ENCODE measurements around the gene PTPRN2. TPM values are rescaled to one million over a fixed set of nuclear protein-coding genes. Genes with fewer than 3 reads are reported as not detected.

Gene PTPRN2
- total and polyA plus RNA-seq, 2 donors (not counting 3 experiments of a cell fraction or from before 2014, with no cell fraction given), result 0.62 to 0.88 TPM

- TF ChIP-seq POLR2A (IDR thresholded peaks at IDR 0.05; ENCODE audit: low read depth, low read length) (no peak), GATA2 (IDR thresholded peaks at IDR 0.05; ENCODE audit: insufficient read depth, insufficient read length, low read depth, low read length) (no peak), FOS (IDR thresholded peaks at IDR 0.05; ENCODE audit: borderline replicate concordance, insufficient read depth, low read length) (no peak), JUN (IDR thresholded peaks at IDR 0.05; ENCODE audit: borderline replicate concordance, insufficient read depth, insufficient read length, low read depth) (no peak), CTCF (IDR thresholded peaks at IDR 0.05; ENCODE audit: extremely low read depth in 1 of 2, insufficient read depth in 1 of 2, low read depth in 1 of 2, low read length in 2 of 2) (no peak), POLR2AphosphoS5 (IDR thresholded peaks at IDR 0.05; ENCODE audit: insufficient read depth, low read depth, low read length) (no peak), MYC (IDR thresholded peaks at IDR 0.05; ENCODE audit: low read depth, low read length) (no peak), MAX (IDR thresholded peaks at IDR 0.05; ENCODE audit: insufficient read depth, insufficient read length) (no peak), EZH2 (IDR thresholded peaks at IDR 0.05; ENCODE audit: borderline replicate concordance, low read depth, low read length, severe bottlenecking) (no peak)
- ChIA-PET CTCF (no interaction called here), POLR2A (no interaction called here)
- Histone ChIP-seq H3K27me3 (ENCODE audit: control insufficient read depth in 2 of 2, insufficient read depth in 2 of 2, low read length in 2 of 2) (no peaks in the 10 kb centered on the region), H3K4me3 (replicated peaks in 1 of 3; ENCODE audit: insufficient read depth in 1 of 3, low read depth in 1 of 3, low read length in 3 of 3) (no peak overlapping the region), H4K20me1 (replicated peaks; ENCODE audit: control insufficient read depth, extremely low read depth, insufficient read depth, low read length) (no peaks in the 10 kb centered on the region), H3K79me2 (ENCODE audit: control insufficient read depth, insufficient read depth, low read length) (no peaks in the 10 kb centered on the region), H3K27ac (ENCODE audit: insufficient read depth, low read depth, low read length) (no peak overlapping the region), H3K9ac (replicated peaks; ENCODE audit: extremely low read depth, insufficient read depth, low read length) (no peak overlapping the region), H3K36me3 (ENCODE audit: control insufficient read depth in 2 of 2, extremely low read depth in 1 of 2, insufficient read depth in 2 of 2, low read length in 2 of 2) (no peaks in the 10 kb centered on the region), H2AFZ (ENCODE audit: low read depth, low read length) (no peak overlapping the region), H3K9me3 (replicated peaks; ENCODE audit: control insufficient read depth, insufficient read depth, low read length) (peaks cover 15% of the 10 kb centered on the region), H3K4me2 (ENCODE audit: insufficient read depth, low read length) (no peak overlapping the region), H3K4me1 (ENCODE audit: control insufficient read depth, extremely low read depth, insufficient read depth, low read length) (no peaks in the 10 kb centered on the region), H3K9me1 (replicated peaks; ENCODE audit: control insufficient read depth, extremely low read depth, insufficient read depth, low read length) (no peaks in the 10 kb centered on the region)
- dilution Hi-C loops (cut with MboI; ENCODE audit: extremely low pct_ligation_motif_present, low sequenced_read_pairs) (no loop called here), intact Hi-C loops (cut with micrococcal nuclease) (no loop called here)
- DNase-seq (ENCODE audit: low read depth, low spot score), result no peak
- no TSS peak for BruUV-seq (replicated peaks)
- FAIRE-seq, result no peak
Observed at GRCh38 chr7:157840914-157841772, 746.5 kb downstream of the PTPRN2 start.

Data from endothelial cell of umbilical vein (primary cell).